Gastrocnemius medialis (tissue), 4 donors: ENCODE results near the gene NAP1L4.

Experiments used
- CTCF ChIP-seq, 5 experiments: fragments of 450-650 bp in 3 of 5; fragments of 200-600 bp in 2 of 5; sonication (generic) in 2 of 5; IDR thresholded peaks in 4 of 5; conservative IDR thresholded peaks in 1 of 5; 1 replicate in 4 of 5; 2 replicates in 1 of 5; pipeline ENCODE4 v1.5.1; 2016 to 2019; ENCODE audit warnings: antibody characterized with exemption in 5 of 5, mild to moderate bottlenecking in 3 of 5, moderate library complexity in 3 of 5
- POLR2A ChIP-seq, 2 donors: fragments of 450-650 bp; IDR thresholded peaks; one replicate each; pipeline ENCODE4 v1.6.1; 2017; ENCODE audit warnings: antibody characterized with exemption in 2 of 2, mild to moderate bottlenecking in 2 of 2, moderate library complexity in 2 of 2

GRCh38 chr11:3026803-3027202, 34.7 kb upstream of the NAP1L4 start:
- TF ChIP-seq CTCF (IDR thresholded peaks at IDR 0.05 in 4 of 5, conservative IDR thresholded peaks at IDR 0.05 in 1 of 5) (no peak), POLR2A (IDR thresholded peaks at IDR 0.05) (no peak)
